HCT116 (cell line): Measurements from ENCODE around the gene ATRN. TPM values are rescaled to one million over a fixed set of nuclear protein-coding genes. Genes with fewer than 3 reads are reported as not detected.

Experiments used
- ATAC-seq: fragments of 200-7000 bp; cut with Tn5 transposase; 2 replicates; pipeline ENCODE4 v1.9.1; 2020; ENCODE audit warnings: mild to moderate bottlenecking, moderate library complexity
- BruUV-seq: library from RNA; stranded (reverse); fragments of 400-500 nt; replicated peaks from 2 replicates; lab custom pipeline; 2021; lab: Mats Ljungman, UMichigan
- CTCF ChIA-PET: fragments of 300-600 bp; sonication (Branson Sonifier 250); formaldehyde crosslinking; loops from one replicate; lab custom pipeline; 2021; ENCODE audit warnings: antibody characterized with exemption; lab: Charles Lee
- POLR2A ChIA-PET: fragments of 300-600, 350-600 bp; sonication (Branson Sonifier 250); formaldehyde crosslinking; loops from one replicate; lab custom pipeline; 2021; ENCODE audit warnings: antibody characterized with exemption; lab: Charles Lee
- RAD21 ChIA-PET, 2 experiments: fragments of 300-600 bp; sonication (Branson Sonifier 250); formaldehyde crosslinking; loops; one replicate each; lab custom pipeline; 2023; ENCODE audit warnings: low total read pairs in 2 of 2; ENCODE audit not compliant: uncharacterized antibody in 2 of 2, unreplicated experiment in 2 of 2, low non-redundant PET in 1 of 2; lab: Charles Lee
- DNase-seq: peaks from one replicate; pipeline ENCODE4 v3.0.0-alpha.2; 2010; ENCODE audit warnings: low read depth, low spot score
- H2AFZ ChIP-seq: fragments of 200-600 bp; shearing (Covaris generic), sonication (generic); 2 replicates; pipeline ENCODE4 v1.6.1; 2017; ENCODE audit warnings: low read depth, mixed run types, mixed read lengths, antibody characterized with exemption, low read length; ENCODE audit not compliant: poor library complexity, severe bottlenecking
- H3K27ac ChIP-seq: 2 replicates; pipeline ENCODE4 v1.5.1; 2012; ENCODE audit warnings: low read depth, low read length
- H3K27me3 ChIP-seq: fragments of 200-600 bp; sonication (generic); 2 replicates; pipeline ENCODE4 v1.6.1; 2016; ENCODE audit warnings: mixed run types, low read length, mixed read lengths; ENCODE audit not compliant: insufficient read depth
- H3K36me3 ChIP-seq, 2 experiments: fragments of 200-500 bp in 1 of 2; fragments of 200-600 bp in 1 of 2; sonication (Bioruptor generic) in 1 of 2; sonication (generic) in 1 of 2; 2 replicates each; pipeline versions ENCODE4 v1.5.1 to v1.6.1; 2014 to 2016; ENCODE audit warnings: low read length in 2 of 2, inconsistent platforms in 1 of 2, mixed read lengths in 1 of 2, mixed run types in 1 of 2; ENCODE audit not compliant: insufficient read depth in 2 of 2, control insufficient read depth in 1 of 2
- H3K4me1 ChIP-seq, 2 experiments: fragments of 200-600 bp in 1 of 2; sonication (generic) in 1 of 2; 2 replicates each; pipeline versions ENCODE4 v1.5.1 to v1.6.1; 2012 to 2017; ENCODE audit warnings: low read length in 2 of 2, inconsistent platforms in 1 of 2, mild to moderate bottlenecking in 1 of 2, mixed read lengths in 1 of 2, mixed run types in 1 of 2, moderate library complexity in 1 of 2; ENCODE audit not compliant: insufficient read depth in 2 of 2, control insufficient read depth in 1 of 2
- H3K4me2 ChIP-seq: fragments of 200-600 bp; sonication (generic); 2 replicates; pipeline ENCODE4 v1.6.1; 2017; ENCODE audit warnings: mixed run types, low read length, mixed read lengths
- H3K4me3 ChIP-seq, 2 experiments: fragments of 200-600 bp in 1 of 2; sonication (generic) in 1 of 2; replicated peaks in 1 of 2; 2 replicates each; pipeline ENCODE4 v1.5.1; 2011 to 2016; ENCODE audit warnings: low read length in 2 of 2, control low read depth in 1 of 2, low read depth in 1 of 2, mild to moderate bottlenecking in 1 of 2, mixed read lengths in 1 of 2, mixed run types in 1 of 2
- H3K79me2 ChIP-seq: fragments of 200-600 bp; sonication (generic); 2 replicates; pipeline ENCODE4 v1.6.1; 2017; ENCODE audit warnings: mild to moderate bottlenecking, mixed run types, low read length, moderate library complexity, mixed read lengths; ENCODE audit not compliant: insufficient read depth
- H3K9ac ChIP-seq: fragments of 200-600 bp; sonication (generic); 2 replicates; pipeline ENCODE4 v1.6.1; 2016; ENCODE audit warnings: low read length, mixed read lengths
- H3K9me2 ChIP-seq: fragments of 200-600 bp; sonication (generic), shearing (Covaris generic); 2 replicates; pipeline ENCODE4 v1.6.1; 2017; ENCODE audit warnings: mixed run types, mild to moderate bottlenecking, moderate library complexity; ENCODE audit not compliant: insufficient read depth
- H3K9me3 ChIP-seq, 2 experiments: fragments of 200-500 bp in 1 of 2; fragments of 200-600 bp in 1 of 2; sonication (Bioruptor generic) in 1 of 2; sonication (generic) in 1 of 2; 2 replicates each; pipeline ENCODE4 v1.6.1; 2014 to 2017; ENCODE audit warnings: low read length in 2 of 2, mixed read lengths in 2 of 2, inconsistent platforms in 1 of 2, low read depth in 1 of 2, mild to moderate bottlenecking in 1 of 2, mixed run types in 1 of 2, moderate library complexity in 1 of 2; ENCODE audit not compliant: control insufficient read depth in 1 of 2, insufficient read depth in 1 of 2
- H4K20me1 ChIP-seq: fragments of 200-600 bp; sonication (generic), shearing (Covaris generic); 2 replicates; pipeline ENCODE4 v1.6.1; 2017; ENCODE audit warnings: mixed run types, mild to moderate bottlenecking, moderate library complexity; ENCODE audit not compliant: insufficient read depth
- ELF1 ChIP-seq: IDR thresholded peaks from 2 replicates; pipeline ENCODE4 v1.6.1; 2012; ENCODE audit warnings: low read depth, borderline replicate concordance
- POLR2AphosphoS5 ChIP-seq: IDR thresholded peaks from 2 replicates; pipeline ENCODE4 v1.6.1; 2011; ENCODE audit warnings: mild to moderate bottlenecking, low read depth, low read length, moderate library complexity
- REST ChIP-seq: IDR thresholded peaks from 2 replicates; pipeline ENCODE4 v1.6.1; 2012; ENCODE audit warnings: low read depth
- ZFX ChIP-seq: fragments of 450-650 bp; IDR thresholded peaks from 2 replicates; pipeline ENCODE4 v1.6.1; 2017
- intact Hi-C: fragments of 100-400 bp; cut with micrococcal nuclease; formaldehyde crosslinking; loops from 2 replicates; pipeline ENCODE4 v1.10.0; 2022
- total RNA-seq: library from RNA; stranded (reverse); gene quantifications from one replicate; pipeline ENCODE4 v1.2.1, GENCODE V29; 2021; ENCODE audit not compliant: unreplicated experiment

ATRN gene
- total RNA-seq, 1 experiment from 2014 or later: 24.4 TPM

GRCh38 chr20:3514012-3514642 lies 43.3 kb downstream of the ATRN start:
- ChIA-PET RAD21 (no interaction called here), POLR2A (no interaction called here), CTCF (no interaction called here)
- H3K4me2 ChIP-seq: no peak overlapping the region
- H3K4me1 ChIP-seq: no peaks in the 10 kb centered on the region
- no peaks in the 10 kb centered on the region for H3K36me3 ChIP-seq
- no peaks in the 10 kb centered on the region for H4K20me1 ChIP-seq
- no peak overlapping the region for H3K27ac ChIP-seq
- no peak overlapping the region for H2AFZ ChIP-seq
- H3K4me3 ChIP-seq: no peak overlapping the region
- H3K9me3 ChIP-seq: no peaks in the 10 kb centered on the region
- no peaks in the 10 kb centered on the region for H3K9me2 ChIP-seq
- H3K9ac ChIP-seq: no peak overlapping the region
- DNase-seq (no peak), ATAC-seq (no peak)
- intact Hi-C loops: no loop called here
- H3K79me2 ChIP-seq: peaks cover 5% of the 10 kb centered on the region
- no peaks in the 10 kb centered on the region for H3K27me3 ChIP-seq
- BruUV-seq: no TSS peak
- no peak for TF ChIP-seq ZFX
- TF ChIP-seq ELF1: no peak
- no peak for TF ChIP-seq REST
- TF ChIP-seq POLR2AphosphoS5: no peak
